ENCODE measurements around the gene ARMH3.
"Not testable (repeated sequence)": the region's sequence is repeated elsewhere in the genome, so short reads cannot be mapped to it uniquely, and the experiment has no call there.

The ARMH3 gene

GRCh38 chr10:102045292-102045691, 10.7 kb downstream of the ARMH3 start:
- DNase-seq, result no peak

GRCh38 chr10:102040305-102041050, 15.5 kb downstream of the ARMH3 start:
- DNase-seq, result no peak

GRCh38 chr10:102038410-102038809, 17.6 kb downstream of the ARMH3 start:
- DNase-seq, result no peak

- not testable (repeated sequence) for DNase-seq
Measured at GRCh38 chr10:102035807-102036206, 20.2 kb downstream of the ARMH3 start.

GRCh38 chr10:102033787-102034186, 22.2 kb downstream of the ARMH3 start:
- no peak for DNase-seq

- no peak for DNase-seq
Measured at GRCh38 chr10:102027261-102027660, 28.7 kb downstream of the ARMH3 start.

- no peak for DNase-seq
Measured at GRCh38 chr10:102024799-102025198, 31.2 kb downstream of the ARMH3 start.

- no peak for DNase-seq
Measured at GRCh38 chr10:102020938-102021337, 35.0 kb downstream of the ARMH3 start.

- no peak for DNase-seq
Measured at GRCh38 chr10:102017295-102017694, 38.7 kb downstream of the ARMH3 start.

GRCh38 chr10:102016416-102016815, 39.6 kb downstream of the ARMH3 start:
- no peak for DNase-seq

GRCh38 chr10:102010961-102011360, 45.0 kb downstream of the ARMH3 start:
- no peak for DNase-seq

GRCh38 chr10:102009801-102010425, 46.1 kb downstream of the ARMH3 start:
- DNase-seq, result peak; percentile 78

GRCh38 chr10:102007796-102008195, 48.2 kb downstream of the ARMH3 start:
- DNase-seq, result no peak

GRCh38 chr10:102007031-102007430, 48.9 kb downstream of the ARMH3 start:
- DNase-seq, result not testable (repeated sequence)

GRCh38 chr10:102004376-102004775, 51.6 kb downstream of the ARMH3 start:
- DNase-seq, result no peak

- DNase-seq, result no peak
Measured at GRCh38 chr10:102003541-102003940, 52.4 kb downstream of the ARMH3 start.

GRCh38 chr10:102001435-102002068, 54.4 kb downstream of the ARMH3 start:
- no peak for DNase-seq

GRCh38 chr10:101997803-101998202, 58.2 kb downstream of the ARMH3 start:
- DNase-seq, result no peak

- no peak for DNase-seq
Measured at GRCh38 chr10:101995451-101996063, 60.4 kb downstream of the ARMH3 start.

- no peak for DNase-seq
Measured at GRCh38 chr10:101993651-101994200, 62.2 kb downstream of the ARMH3 start.

GRCh38 chr10:101993221-101993620, 62.8 kb downstream of the ARMH3 start:
- DNase-seq, result no peak

- no peak for DNase-seq
Measured at GRCh38 chr10:101987136-101987535, 68.8 kb downstream of the ARMH3 start.

GRCh38 chr10:101986624-101986971, 69.4 kb downstream of the ARMH3 start:
- no peak for DNase-seq

Data from NCI-H1694 treated with DMSO at 0.1 percent for 48 hours (cell line).